Right atrium auricular region (tissue), 2 donors: ENCODE results near the gene GOLGB1. TPM values are rescaled to one million over a fixed set of nuclear protein-coding genes. Genes with fewer than 3 reads are reported as not detected.
A peak's percentile ranks its signal among the peaks of the same experiment; 100 is the strongest.

ENCODE experiments used
- DNase-seq: peaks from one replicate; pipeline ENCODE4 v3.0.0-alpha.2; 2019; ENCODE audit warnings: low spot score
- H3K27ac ChIP-seq, 2 donors: fragments of 200-600 bp; sonication (generic); 1 replicate in 1 of 2; 2 replicates in 1 of 2; pipeline ENCODE4 v1.5.1; 2016 to 2019
- H3K27me3 ChIP-seq, 2 donors: fragments of 200-600 bp; sonication (generic); one replicate each; pipeline versions ENCODE4 v1.5.1 to v1.6.0; 2017 to 2019
- H3K36me3 ChIP-seq: fragments of 200-600 bp; sonication (generic); one replicate; pipeline ENCODE4 v1.5.1; 2016
- H3K4me1 ChIP-seq, 2 donors: fragments of 200-600 bp; sonication (generic); one replicate each; pipeline versions ENCODE4 v1.5.1 to v1.6.0; 2017 to 2019
- H3K4me3 ChIP-seq, 2 donors: fragments of 200-600 bp; sonication (generic); 1 replicate in 1 of 2; 2 replicates in 1 of 2; pipeline ENCODE4 v1.5.1; 2017 to 2019; ENCODE audit warnings: mild to moderate bottlenecking in 1 of 2, moderate library complexity in 1 of 2
- H3K9me3 ChIP-seq, 2 donors: fragments of 200-600 bp; sonication (generic); one replicate each; pipeline ENCODE4 v1.5.1; 2019
- total RNA-seq, 2 donors: library from RNA; depleted of rRNA; stranded (reverse); fragments of >200 nt; gene quantifications; one replicate each; pipeline ENCODE4 v1.1.0, GENCODE V29; 2016
- TF ChIP-seq, protein P1 (sequence below), 2 donors: fragments of 200-600 bp; sonication (generic); IDR thresholded peaks; one replicate each; pipeline ENCODE4 v1.5.1; 2019; ENCODE audit warnings: antibody characterized with exemption in 2 of 2

GOLGB1 gene
- total RNA-seq, 2 donors from 2014 or later: 44.1 to 49.6 TPM

DNA sequence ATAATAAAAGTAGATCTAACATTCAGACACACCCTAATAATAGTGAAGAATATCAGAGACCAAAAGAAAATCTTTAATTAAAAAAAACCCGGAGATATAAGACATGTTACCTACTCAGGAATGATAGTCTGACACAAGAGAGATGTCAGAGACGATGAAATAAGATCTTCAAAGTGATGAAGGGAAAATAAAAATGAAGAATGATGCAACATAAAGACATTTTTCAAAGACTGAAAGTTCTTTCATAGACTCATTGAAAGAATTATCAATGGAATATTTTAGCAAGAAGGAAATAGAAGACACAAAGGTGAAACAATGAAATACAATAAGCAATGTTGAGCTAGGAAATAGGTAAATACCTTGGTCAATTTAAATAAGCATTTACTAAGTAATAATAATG lies 108.4 kb downstream of the GOLGB1 start:
- no peaks in the 10 kb centered on the region for H3K36me3 ChIP-seq

DNA sequence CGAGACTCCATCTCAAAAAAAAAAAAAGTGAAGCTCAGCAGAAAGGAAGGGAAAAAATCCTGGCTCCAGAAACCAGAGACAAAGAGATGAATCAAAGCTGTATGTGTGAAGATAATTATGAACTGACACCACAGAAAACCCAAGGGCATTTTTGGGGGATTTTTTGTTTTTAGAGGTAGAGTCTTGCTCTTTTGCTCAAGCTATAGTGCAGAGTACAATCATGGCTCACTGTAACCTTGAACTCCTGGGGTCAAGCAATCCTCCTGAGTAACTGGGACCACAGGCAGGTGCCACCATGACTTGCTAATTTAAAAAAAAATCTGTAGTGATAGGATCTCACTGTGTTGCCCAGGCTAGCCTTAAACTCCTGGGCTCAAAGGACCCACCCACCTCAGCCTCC lies 111.6 kb downstream of the GOLGB1 start:
- TF ChIP-seq, protein P1, sequence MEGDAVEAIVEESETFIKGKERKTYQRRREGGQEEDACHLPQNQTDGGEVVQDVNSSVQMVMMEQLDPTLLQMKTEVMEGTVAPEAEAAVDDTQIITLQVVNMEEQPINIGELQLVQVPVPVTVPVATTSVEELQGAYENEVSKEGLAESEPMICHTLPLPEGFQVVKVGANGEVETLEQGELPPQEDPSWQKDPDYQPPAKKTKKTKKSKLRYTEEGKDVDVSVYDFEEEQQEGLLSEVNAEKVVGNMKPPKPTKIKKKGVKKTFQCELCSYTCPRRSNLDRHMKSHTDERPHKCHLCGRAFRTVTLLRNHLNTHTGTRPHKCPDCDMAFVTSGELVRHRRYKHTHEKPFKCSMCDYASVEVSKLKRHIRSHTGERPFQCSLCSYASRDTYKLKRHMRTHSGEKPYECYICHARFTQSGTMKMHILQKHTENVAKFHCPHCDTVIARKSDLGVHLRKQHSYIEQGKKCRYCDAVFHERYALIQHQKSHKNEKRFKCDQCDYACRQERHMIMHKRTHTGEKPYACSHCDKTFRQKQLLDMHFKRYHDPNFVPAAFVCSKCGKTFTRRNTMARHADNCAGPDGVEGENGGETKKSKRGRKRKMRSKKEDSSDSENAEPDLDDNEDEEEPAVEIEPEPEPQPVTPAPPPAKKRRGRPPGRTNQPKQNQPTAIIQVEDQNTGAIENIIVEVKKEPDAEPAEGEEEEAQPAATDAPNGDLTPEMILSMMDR (IDR thresholded peaks at IDR 0.05): no peak
- no peaks in the 10 kb centered on the region for H3K36me3 ChIP-seq
- H3K4me1 ChIP-seq: no peaks in the 10 kb centered on the region
- no peak for DNase-seq
- no peaks in the 10 kb centered on the region for H3K9me3 ChIP-seq
- no peak overlapping the region for H3K4me3 ChIP-seq
- no peaks in the 10 kb centered on the region for H3K27me3 ChIP-seq
- no peak overlapping the region for H3K27ac ChIP-seq

More for the DNA sequence above, 108.4 kb downstream of the GOLGB1 start:
- TF ChIP-seq, protein P1 (IDR thresholded peaks at IDR 0.05): no peak
- Histone ChIP-seq H3K4me1 (no peaks in the 10 kb centered on the region), H3K9me3 (no peaks in the 10 kb centered on the region), H3K27ac (no peak overlapping the region), H3K4me3 (no peak overlapping the region), H3K27me3 (no peaks in the 10 kb centered on the region)
- DNase-seq: no peak

DNA sequence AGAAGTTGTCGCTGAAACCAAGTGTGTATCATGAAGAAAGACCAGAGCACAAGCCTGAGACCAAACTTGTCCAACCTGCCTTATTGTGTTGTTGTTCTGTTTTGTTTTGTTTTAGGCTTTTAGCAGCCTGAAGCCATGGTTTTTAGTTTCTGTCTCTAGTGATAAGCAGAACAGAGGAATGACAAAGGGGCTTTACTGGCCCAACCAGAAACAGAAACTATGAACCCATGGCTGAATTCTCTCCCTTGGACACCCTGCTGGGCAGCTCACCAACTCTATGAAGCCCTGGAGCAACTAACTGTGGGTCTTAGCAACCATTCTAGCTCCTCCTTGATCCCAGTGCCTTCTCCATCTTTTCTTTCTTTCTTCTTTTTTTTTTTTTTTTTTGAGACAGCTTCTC lies 119.2 kb downstream of the GOLGB1 start:
- no peaks in the 10 kb centered on the region for H3K27me3 ChIP-seq
- DNase-seq: no peak
- peaks cover 0 to 13% of the 10 kb centered on the region in 2 donors for H3K4me1 ChIP-seq
- no peak overlapping the region for H3K4me3 ChIP-seq
- no peaks in the 10 kb centered on the region for H3K9me3 ChIP-seq
- H3K36me3 ChIP-seq: peaks cover 20% of the 10 kb centered on the region
- peak overlapping the region; percentile 36 to 84 for H3K27ac ChIP-seq
- TF ChIP-seq, protein P1 (IDR thresholded peaks at IDR 0.05): no peak

DNA sequence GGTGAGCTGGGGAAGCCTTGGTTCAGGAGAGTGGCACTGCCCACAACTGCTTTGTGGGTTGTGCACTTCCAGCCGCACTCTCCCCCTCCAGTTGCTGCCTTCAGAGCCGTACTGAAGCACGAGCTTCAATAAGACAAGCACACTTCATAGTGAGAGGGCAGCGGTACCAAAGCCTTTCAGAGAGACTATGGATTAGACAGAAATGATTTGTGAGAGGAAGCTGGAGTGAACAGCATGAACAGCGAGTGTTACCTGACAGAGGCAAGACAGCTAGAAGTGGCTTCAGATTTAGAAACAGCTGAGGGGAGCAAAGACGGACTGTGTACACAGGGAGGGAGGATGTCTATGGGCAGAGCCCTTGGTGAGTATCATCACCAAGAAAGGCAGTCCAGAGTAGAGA lies 119.9 kb downstream of the GOLGB1 start:
- H3K4me3 ChIP-seq: no peak overlapping the region
- H3K27me3 ChIP-seq: no peaks in the 10 kb centered on the region
- TF ChIP-seq, protein P1 (IDR thresholded peaks at IDR 0.05): no peak
- no peak for DNase-seq
- peaks cover 20% of the 10 kb centered on the region for H3K36me3 ChIP-seq
- H3K9me3 ChIP-seq: no peaks in the 10 kb centered on the region
- peak overlapping the region; percentile 36 to 84 for H3K27ac ChIP-seq
- peaks cover 0 to 13% of the 10 kb centered on the region in 2 donors for H3K4me1 ChIP-seq

DNA sequence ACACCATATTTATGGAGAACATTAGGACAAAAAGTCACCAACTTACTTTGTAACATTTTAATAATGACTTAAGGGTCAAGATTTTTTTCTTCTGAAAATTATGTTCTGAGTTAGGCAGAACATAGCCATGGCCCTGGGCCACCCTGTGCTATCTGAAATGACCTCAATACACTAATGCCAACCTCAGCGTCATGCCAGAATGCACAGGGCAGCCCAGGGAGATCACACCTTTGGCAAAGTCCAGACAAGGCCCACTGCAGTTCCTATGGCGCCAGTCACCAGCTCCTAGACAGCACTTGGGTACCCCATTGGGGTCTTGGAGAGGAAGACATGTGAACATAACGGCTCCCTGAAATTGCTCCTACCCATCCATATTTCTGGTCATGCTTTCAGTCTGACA lies 121.9 kb downstream of the GOLGB1 start:
- DNase-seq: no peak
- H3K27ac ChIP-seq: peak overlapping the region in 1 of 2 donors; percentile 84

More for the DNA sequence above, 121.9 kb downstream of the GOLGB1 start:
- TF ChIP-seq, protein P1 (IDR thresholded peaks at IDR 0.05): no peak
- Histone ChIP-seq H3K27me3 (no peaks in the 10 kb centered on the region), H3K9me3 (no peaks in the 10 kb centered on the region), H3K36me3 (peaks cover 27% of the 10 kb centered on the region), H3K4me3 (no peak overlapping the region), H3K4me1 (peaks cover 0 to 13% of the 10 kb centered on the region in 2 donors)
